ENCODE results near the gene DUSP8.

DUSP8 gene

GRCh38 chr11:1574238-1574932 is 2.3 kb upstream of the DUSP8 start:
- TF ChIP-seq, protein P1, sequence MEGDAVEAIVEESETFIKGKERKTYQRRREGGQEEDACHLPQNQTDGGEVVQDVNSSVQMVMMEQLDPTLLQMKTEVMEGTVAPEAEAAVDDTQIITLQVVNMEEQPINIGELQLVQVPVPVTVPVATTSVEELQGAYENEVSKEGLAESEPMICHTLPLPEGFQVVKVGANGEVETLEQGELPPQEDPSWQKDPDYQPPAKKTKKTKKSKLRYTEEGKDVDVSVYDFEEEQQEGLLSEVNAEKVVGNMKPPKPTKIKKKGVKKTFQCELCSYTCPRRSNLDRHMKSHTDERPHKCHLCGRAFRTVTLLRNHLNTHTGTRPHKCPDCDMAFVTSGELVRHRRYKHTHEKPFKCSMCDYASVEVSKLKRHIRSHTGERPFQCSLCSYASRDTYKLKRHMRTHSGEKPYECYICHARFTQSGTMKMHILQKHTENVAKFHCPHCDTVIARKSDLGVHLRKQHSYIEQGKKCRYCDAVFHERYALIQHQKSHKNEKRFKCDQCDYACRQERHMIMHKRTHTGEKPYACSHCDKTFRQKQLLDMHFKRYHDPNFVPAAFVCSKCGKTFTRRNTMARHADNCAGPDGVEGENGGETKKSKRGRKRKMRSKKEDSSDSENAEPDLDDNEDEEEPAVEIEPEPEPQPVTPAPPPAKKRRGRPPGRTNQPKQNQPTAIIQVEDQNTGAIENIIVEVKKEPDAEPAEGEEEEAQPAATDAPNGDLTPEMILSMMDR (IDR thresholded peaks at IDR 0.05; ENCODE audit: insufficient read depth, low read length, missing control alignments): peak; percentile 79
- DNase-seq (ENCODE audit: low read depth, low spot score): no peak
- H3K4me3 ChIP-seq (ENCODE audit: low read depth, low read length): no peak overlapping the region
- ChIA-PET CTCF (interaction anchor here (0.6 to 7.2 kb wide), 41 partner anchors 9 to 727 kb away, joined by 3 to 266 read pairs (median 4); partner anchors contain the start of genes KRTAP5-3 and KRTAP5-5), POLR2A (interaction anchor here (0.6 to 0.9 kb wide), 3 partner anchors 28 to 503 kb away, joined by 3 read pairs; partner anchors contain the start of gene TOLLIP)

DNA sequence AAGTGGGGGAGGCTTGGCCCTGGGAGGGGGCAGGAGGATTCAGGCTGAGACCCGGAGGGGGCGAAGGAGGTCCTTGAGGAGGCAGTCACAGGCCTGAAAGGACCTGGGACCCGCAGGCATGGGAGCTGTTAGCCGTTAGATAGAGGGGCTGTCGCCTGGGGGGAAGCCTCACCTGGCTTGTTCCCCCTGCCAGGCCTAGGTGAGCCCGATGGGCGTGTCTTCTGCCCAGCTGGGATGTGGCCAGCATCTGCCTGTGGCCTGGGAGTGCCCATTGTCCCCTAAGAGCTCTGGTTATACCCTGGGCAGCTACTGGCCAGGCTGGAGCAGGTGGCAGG is 1.8 kb upstream of the DUSP8 start:
- no peak for DNase-seq (ENCODE audit: low read depth, low spot score)
- TF ChIP-seq, protein P1 (IDR thresholded peaks at IDR 0.05; ENCODE audit: insufficient read depth, low read length, missing control alignments): no peak
- ChIA-PET POLR2A (interaction anchor here (0.6 to 1.1 kb wide), 5 partner anchors 9 to 503 kb away, joined by 3 read pairs; no protein-coding TSS in a partner anchor), CTCF (interaction anchor here (1.0 to 7.2 kb wide), 18 partner anchors 10 to 531 kb away, joined by 3 to 266 read pairs (median 7); partner anchors contain the start of gene KRTAP5-3)
- no peak overlapping the region for H3K4me3 ChIP-seq (ENCODE audit: low read depth, low read length)

DNA sequence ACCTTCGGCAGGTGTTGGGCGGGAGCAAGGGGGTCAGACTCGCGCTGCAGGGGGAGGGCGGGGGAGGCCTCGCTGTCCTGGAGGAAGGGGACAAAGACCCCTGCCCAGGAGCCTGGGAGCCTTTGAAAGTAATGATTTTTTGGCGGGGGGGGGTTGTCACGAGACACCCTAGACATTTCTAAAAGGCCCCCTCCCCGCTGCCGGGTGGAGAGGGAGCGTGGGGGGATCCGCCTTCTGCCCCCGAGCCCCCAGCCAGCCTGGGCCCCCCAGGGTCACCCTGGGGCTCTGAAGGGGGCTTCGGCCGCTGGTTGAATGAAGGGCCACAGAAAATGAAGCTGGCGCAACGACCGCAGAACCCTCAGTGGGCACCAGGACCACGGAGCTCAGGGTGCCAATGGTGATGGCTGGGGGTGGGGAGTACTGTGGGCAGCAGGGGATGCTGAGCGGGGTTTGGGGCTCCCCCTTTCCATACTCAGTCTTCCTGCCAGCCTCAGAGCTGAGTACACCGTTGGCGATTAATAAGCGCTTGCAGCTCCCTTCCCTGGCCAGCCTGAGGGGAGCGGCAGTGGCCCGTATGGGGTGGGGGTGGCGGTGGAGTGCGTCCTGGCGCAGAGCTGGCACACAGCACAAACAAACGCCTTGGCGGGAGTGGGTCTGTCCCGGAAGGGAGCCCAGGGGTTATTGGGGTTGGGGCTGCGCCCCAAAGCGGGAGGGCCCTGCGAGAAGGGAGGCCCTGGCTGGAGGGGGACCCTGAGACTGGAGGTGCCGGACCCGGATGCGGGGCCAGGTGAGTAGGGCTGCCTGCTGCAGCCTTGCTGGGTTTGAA is 1.2 kb upstream of the DUSP8 start:
- no peak for DNase-seq (ENCODE audit: low read depth, low spot score)
- H3K4me3 ChIP-seq (ENCODE audit: low read depth, low read length): no peak overlapping the region
- TF ChIP-seq, protein P1 (IDR thresholded peaks at IDR 0.05; ENCODE audit: insufficient read depth, low read length, missing control alignments): no peak
- POLR2A ChIA-PET: interaction anchor here (0.6 to 1.1 kb wide), 3 partner anchors 8 to 263 kb away, joined by 3 read pairs; no protein-coding TSS in a partner anchor
- CTCF ChIA-PET: interaction anchor here (1.0 to 7.2 kb wide), 13 partner anchors 9 to 532 kb away, joined by 3 to 266 read pairs (median 9); partner anchors contain the start of gene KRTAP5-3

DNA sequence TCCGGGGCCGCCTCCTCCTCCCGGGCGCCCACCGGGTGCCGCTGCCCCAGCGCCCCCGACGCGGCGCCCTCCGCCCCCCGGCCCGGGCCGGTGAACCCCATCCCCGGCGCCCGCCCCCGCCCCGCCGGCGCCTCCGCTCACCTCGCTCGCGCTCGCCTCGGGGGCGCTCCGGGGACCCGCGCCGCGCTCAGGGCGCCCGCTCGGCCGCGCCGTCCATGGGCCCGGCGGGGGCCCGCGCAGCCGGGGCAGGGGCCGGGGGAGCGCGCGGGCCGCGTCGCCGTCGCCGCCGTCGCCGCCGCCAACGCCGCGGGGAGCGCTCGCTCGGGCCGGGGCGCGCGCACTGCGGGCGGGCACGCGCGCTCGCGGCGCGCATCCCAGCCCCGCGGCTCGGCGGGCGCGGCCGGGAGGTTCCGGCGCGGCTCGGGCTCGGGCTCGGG is 293 bp downstream of the DUSP8 start:
- peak overlapping the region; percentile 63 for H3K4me3 ChIP-seq (ENCODE audit: low read depth, low read length)
- DNase-seq (ENCODE audit: low read depth, low spot score): no peak
- TF ChIP-seq, protein P1 (IDR thresholded peaks at IDR 0.05; ENCODE audit: insufficient read depth, low read length, missing control alignments): no peak
- POLR2A ChIA-PET: no interaction called here
- CTCF ChIA-PET: interaction anchor here (1.1 to 3.8 kb wide), 2 partner anchors 14 to 26 kb away, joined by 3 to 19 read pairs; no protein-coding TSS in a partner anchor

- TF ChIP-seq, protein P1 (IDR thresholded peaks at IDR 0.05; ENCODE audit: insufficient read depth, low read length, missing control alignments): no peak
- ChIA-PET POLR2A (no interaction called here), CTCF (interaction anchor here (1.1 to 3.8 kb wide), 2 partner anchors 14 to 25 kb away, joined by 3 to 19 read pairs; no protein-coding TSS in a partner anchor)
- H3K4me3 ChIP-seq (ENCODE audit: low read depth, low read length): peak overlapping the region; percentile 63
- DNase-seq (ENCODE audit: low read depth, low spot score): no peak
Measured at GRCh38 chr11:1570896-1571759, 943 bp downstream of the DUSP8 start.

Data from AG04449 (cell line).